ENCODE measurements around the gene FAT3. TPM values are rescaled to one million over a fixed set of nuclear protein-coding genes. Genes with fewer than 3 reads are reported as not detected.

Gene FAT3
- total RNA-seq, 2 donors from 2014 or later, result 9.6 to 14.4 TPM

GRCh38 chr11:92190535-92191206 lies 33.9 kb upstream of the FAT3 start:
- H3K9me3 ChIP-seq, result no peaks in the 10 kb centered on the region
- TF ChIP-seq POLR2A (IDR thresholded peaks at IDR 0.05) (no peak), POLR2AphosphoS5 (IDR thresholded peaks at IDR 0.05) (no peak), CTCF (IDR thresholded peaks at IDR 0.05) (no peak)

DNA sequence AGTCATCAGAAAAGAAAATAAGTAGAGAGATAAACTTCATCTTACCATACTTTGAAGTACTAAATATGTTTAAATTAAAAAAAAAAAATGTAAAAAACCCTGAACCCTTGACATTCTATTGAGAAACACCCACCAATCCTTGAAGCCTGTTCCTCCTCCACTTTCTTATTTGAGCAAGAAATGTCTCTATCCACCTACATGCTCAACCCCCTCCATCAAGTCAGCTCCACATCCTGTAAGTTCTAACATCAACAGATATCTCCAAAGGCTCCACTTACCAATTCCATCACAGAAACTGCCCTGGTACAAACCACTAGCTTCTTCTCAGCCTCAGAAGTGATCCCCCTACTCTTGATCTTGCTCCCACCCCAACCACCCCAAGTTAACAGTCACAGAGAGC lies 32.5 kb upstream of the FAT3 start:
- no peaks in the 10 kb centered on the region for H3K4me1 ChIP-seq (replicated peaks)
- H3K9me3 ChIP-seq, result no peaks in the 10 kb centered on the region
- no peak overlapping the region for H3K27ac ChIP-seq
- TF ChIP-seq CTCF (IDR thresholded peaks at IDR 0.05), result no peak
- no peak for TF ChIP-seq POLR2AphosphoS5 (IDR thresholded peaks at IDR 0.05)
- no peak for TF ChIP-seq POLR2A (IDR thresholded peaks at IDR 0.05)
- intact Hi-C loops (cut with DNase I), result no loop called here
- no peaks in the 10 kb centered on the region for H3K36me3 ChIP-seq
- no peak for DNase-seq (ENCODE audit: low spot score)
- no peak overlapping the region for H3K4me3 ChIP-seq
- no peaks in the 10 kb centered on the region for H3K27me3 ChIP-seq (replicated peaks; ENCODE audit: insufficient read depth)

More at GRCh38 chr11:92190535-92191206, 33.9 kb upstream of the FAT3 start:
- no peaks in the 10 kb centered on the region for H3K27me3 ChIP-seq (replicated peaks; ENCODE audit: insufficient read depth)
- DNase-seq (ENCODE audit: low spot score), result no peak
- no peak overlapping the region for H3K4me3 ChIP-seq
- no peaks in the 10 kb centered on the region for H3K4me1 ChIP-seq (replicated peaks)
- intact Hi-C loops (cut with DNase I), result no loop called here
- no peaks in the 10 kb centered on the region for H3K36me3 ChIP-seq
- WGBS, result 55% methylated on average over 2 of the region's 2 CpGs
- H3K27ac ChIP-seq, result no peak overlapping the region

- DNase-seq (ENCODE audit: low spot score), result no peak
- intact Hi-C loops (cut with DNase I), result no loop called here
These were observed 26.4 kb upstream of the FAT3 start for GRCh38 chr11:92198268-92198667.

DNA sequence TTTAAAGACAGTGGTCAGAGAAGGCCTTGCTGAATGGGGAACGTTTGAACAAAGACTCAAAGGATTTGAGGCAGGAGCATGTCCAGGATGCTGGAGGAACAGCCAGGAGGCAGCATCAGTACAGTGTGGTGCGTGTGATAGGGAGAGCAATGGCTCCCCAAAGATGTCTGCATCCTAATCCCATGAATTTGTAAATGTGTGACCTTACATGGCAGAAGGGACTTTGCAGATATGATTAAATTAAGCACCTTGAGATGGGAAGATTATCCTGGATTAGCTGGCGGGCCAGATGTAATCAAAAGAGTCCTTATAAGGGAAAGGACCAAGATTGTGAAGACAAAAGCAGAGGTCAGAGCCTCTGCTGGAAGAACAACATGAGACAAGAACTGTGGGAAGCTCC lies 24.6 kb upstream of the FAT3 start:
- Histone ChIP-seq H3K4me1 (replicated peaks) (no peaks in the 10 kb centered on the region), H3K9me3 (no peaks in the 10 kb centered on the region), H3K36me3 (no peaks in the 10 kb centered on the region), H3K27me3 (replicated peaks; ENCODE audit: insufficient read depth) (no peaks in the 10 kb centered on the region), H3K4me3 (no peak overlapping the region), H3K27ac (no peak overlapping the region)
- 72% methylated on average over 3 of the region's 3 CpGs for WGBS
- no peak for TF ChIP-seq POLR2A (IDR thresholded peaks at IDR 0.05)
- TF ChIP-seq CTCF (IDR thresholded peaks at IDR 0.05), result no peak
- TF ChIP-seq POLR2AphosphoS5 (IDR thresholded peaks at IDR 0.05), result no peak
- no peak for DNase-seq (ENCODE audit: low spot score)
- intact Hi-C loops (cut with DNase I), result no loop called here

More at GRCh38 chr11:92198268-92198667, 26.4 kb upstream of the FAT3 start:
- no peak for TF ChIP-seq POLR2AphosphoS5 (IDR thresholded peaks at IDR 0.05)
- TF ChIP-seq POLR2A (IDR thresholded peaks at IDR 0.05), result no peak
- TF ChIP-seq CTCF (IDR thresholded peaks at IDR 0.05), result no peak
- no peaks in the 10 kb centered on the region for H3K27me3 ChIP-seq (replicated peaks; ENCODE audit: insufficient read depth)
- H3K36me3 ChIP-seq, result no peaks in the 10 kb centered on the region
- H3K9me3 ChIP-seq, result no peaks in the 10 kb centered on the region
- no peak overlapping the region for H3K27ac ChIP-seq
- H3K4me3 ChIP-seq, result no peak overlapping the region
- 81% methylated on average over 1 of the region's 1 CpG for WGBS
- H3K4me1 ChIP-seq (replicated peaks), result no peaks in the 10 kb centered on the region

DNA sequence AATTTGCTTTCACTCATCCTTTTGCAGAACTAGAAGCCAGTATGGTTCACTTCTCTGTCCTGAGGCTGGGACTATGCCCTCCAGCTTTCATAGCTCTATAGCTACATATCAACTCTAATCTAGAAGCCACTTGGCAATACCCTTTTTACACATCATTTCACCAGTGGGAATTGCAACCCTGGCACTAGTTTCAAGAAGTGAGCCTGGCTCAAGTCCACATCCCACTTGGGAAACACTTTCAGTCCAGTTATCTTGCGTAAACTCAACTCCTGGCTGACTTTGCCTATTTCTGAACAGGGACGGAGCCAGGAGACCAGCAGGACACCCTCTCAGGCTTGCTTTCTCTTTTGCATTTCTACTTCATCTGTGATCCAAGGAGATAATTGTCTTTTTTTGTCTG lies 19.9 kb upstream of the FAT3 start:
- intact Hi-C loops (cut with DNase I), result no loop called here
- H3K27ac ChIP-seq, result no peak overlapping the region
- no peaks in the 10 kb centered on the region for H3K9me3 ChIP-seq
- H3K4me1 ChIP-seq (replicated peaks), result no peaks in the 10 kb centered on the region
- no peaks in the 10 kb centered on the region for H3K27me3 ChIP-seq (replicated peaks; ENCODE audit: insufficient read depth)
- no peak for TF ChIP-seq CTCF (IDR thresholded peaks at IDR 0.05)
- TF ChIP-seq POLR2A (IDR thresholded peaks at IDR 0.05), result no peak
- TF ChIP-seq POLR2AphosphoS5 (IDR thresholded peaks at IDR 0.05), result no peak
- no peaks in the 10 kb centered on the region for H3K36me3 ChIP-seq
- DNase-seq (ENCODE audit: low spot score), result no peak
- 27% methylated on average over 2 of the region's 2 CpGs for WGBS
- H3K4me3 ChIP-seq, result no peak overlapping the region

Data from prostate gland (tissue), 2 donors.